ENCODE measurements around the gene CHCHD4.

DNA sequence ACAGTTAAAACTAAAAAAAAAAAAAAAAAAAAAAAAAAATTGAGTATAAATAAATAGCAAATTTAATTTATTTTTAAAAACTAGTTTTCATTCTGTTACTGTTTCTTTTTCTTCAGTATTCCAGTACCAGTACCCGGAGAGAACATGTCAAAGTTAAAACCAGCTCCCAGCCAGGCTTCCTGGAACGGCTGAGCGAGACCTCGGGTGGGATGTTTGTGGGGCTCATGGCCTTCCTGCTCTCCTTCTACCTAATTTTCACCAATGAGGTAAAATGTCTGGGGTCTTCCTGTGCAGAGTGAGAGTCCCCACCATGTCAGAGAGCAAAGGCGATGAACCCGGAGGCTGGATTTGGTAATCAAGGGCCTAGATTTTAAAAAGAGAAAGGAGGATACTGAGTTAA, 4.6 kb upstream of the CHCHD4 start:
- TF ChIP-seq, protein P1, sequence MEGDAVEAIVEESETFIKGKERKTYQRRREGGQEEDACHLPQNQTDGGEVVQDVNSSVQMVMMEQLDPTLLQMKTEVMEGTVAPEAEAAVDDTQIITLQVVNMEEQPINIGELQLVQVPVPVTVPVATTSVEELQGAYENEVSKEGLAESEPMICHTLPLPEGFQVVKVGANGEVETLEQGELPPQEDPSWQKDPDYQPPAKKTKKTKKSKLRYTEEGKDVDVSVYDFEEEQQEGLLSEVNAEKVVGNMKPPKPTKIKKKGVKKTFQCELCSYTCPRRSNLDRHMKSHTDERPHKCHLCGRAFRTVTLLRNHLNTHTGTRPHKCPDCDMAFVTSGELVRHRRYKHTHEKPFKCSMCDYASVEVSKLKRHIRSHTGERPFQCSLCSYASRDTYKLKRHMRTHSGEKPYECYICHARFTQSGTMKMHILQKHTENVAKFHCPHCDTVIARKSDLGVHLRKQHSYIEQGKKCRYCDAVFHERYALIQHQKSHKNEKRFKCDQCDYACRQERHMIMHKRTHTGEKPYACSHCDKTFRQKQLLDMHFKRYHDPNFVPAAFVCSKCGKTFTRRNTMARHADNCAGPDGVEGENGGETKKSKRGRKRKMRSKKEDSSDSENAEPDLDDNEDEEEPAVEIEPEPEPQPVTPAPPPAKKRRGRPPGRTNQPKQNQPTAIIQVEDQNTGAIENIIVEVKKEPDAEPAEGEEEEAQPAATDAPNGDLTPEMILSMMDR (IDR thresholded peaks at IDR 0.05), result no peak
- no peak for TF ChIP-seq POLR2A (IDR thresholded peaks at IDR 0.05)

All from esophagus squamous epithelium (tissue), 4 donors.